A549 (cell line): ENCODE measurements around the gene RFWD3. TPM values are rescaled to one million over a fixed set of nuclear protein-coding genes. Genes with fewer than 3 reads are reported as not detected.
A peak's percentile ranks its signal among the peaks of the same experiment; 100 is the strongest.

Source experiments
- ATAC-seq, 2 experiments: fragments of 200-7000 bp in 1 of 2; fragments of >200 bp in 1 of 2; cut with Nextera tagmentation in 1 of 2; cut with Tn5 transposase in 1 of 2; 3 replicates each; pipeline versions ENCODE4 v1.8.0 to v1.9.1; 2018 to 2020; ENCODE audit warnings: mild to moderate bottlenecking in 1 of 2, moderate library complexity in 1 of 2
- CTCF ChIA-PET: fragments of 300-600 bp; sonication (Branson Sonifier 250); formaldehyde crosslinking; extraction: SDS; loops from one replicate; lab custom pipeline; 2021; ENCODE audit warnings: antibody characterized with exemption, inconsistent platforms; lab: Yijun Ruan, JAX
- POLR2A ChIA-PET: fragments of 350-600 bp; formaldehyde crosslinking; extraction: SDS; loops from one replicate; lab custom pipeline; 2021; ENCODE audit warnings: antibody characterized with exemption, inconsistent platforms; lab: Yijun Ruan, JAX
- DNase-seq, 2 experiments: peaks; one replicate each; pipeline versions ENCODE4 v3.0.0 to v3.0.0-alpha.2; 2011 to 2016; ENCODE audit warnings: low read depth in 1 of 2, low spot score in 1 of 2
- FAIRE-seq: peaks from 2 replicates; lab custom pipeline; 2011; peaks lifted over from hg19 to GRCh38; lab: Jason Lieb, UNC
- H3K27ac ChIP-seq, 2 experiments: fragments of >200 bp; sonication (Bioruptor Twin); formaldehyde crosslinking; 3 replicates each; pipeline ENCODE4 v1.5.1; 2016 to 2017
- H3K4me1 ChIP-seq: fragments of >200 bp; sonication (Bioruptor Twin); formaldehyde crosslinking; 3 replicates; pipeline ENCODE4 v1.6.1; 2016
- H3K4me2 ChIP-seq: fragments of >200 bp; sonication (Bioruptor Twin); formaldehyde crosslinking; 3 replicates; pipeline ENCODE4 v1.6.1; 2016
- H3K4me3 ChIP-seq: fragments of >200 bp; sonication (Bioruptor Twin); formaldehyde crosslinking; 3 replicates; pipeline ENCODE4 v1.5.1; 2016
- H3K9me3 ChIP-seq: fragments of >200 bp; sonication (Bioruptor Twin); formaldehyde crosslinking; 3 replicates; pipeline ENCODE4 v1.6.1; 2016
- BCL3 ChIP-seq: fragments of >200 bp; sonication (Bioruptor Twin); formaldehyde crosslinking; IDR thresholded peaks from 3 replicates; pipeline ENCODE4 v1.6.1; 2016
- BHLHE40 ChIP-seq: IDR thresholded peaks from 2 replicates; pipeline ENCODE4 v1.6.1; 2012; ENCODE audit warnings: low read depth, low read length, inconsistent platforms
- CBX8 ChIP-seq: fragments of 200-600 bp; sonication (generic); IDR thresholded peaks from 2 replicates; pipeline ENCODE4 v1.6.1; 2016
- EHF ChIP-seq: fragments of 250-450 bp; sonication (Bioruptor Pico); IDR thresholded peaks from 2 replicates; pipeline ENCODE4 v1.5.0; 2020; ENCODE audit warnings: mild to moderate bottlenecking
- EP300 ChIP-seq, 2 experiments: fragments of >200 bp; sonication (Bioruptor Twin); formaldehyde crosslinking; IDR thresholded peaks; 2 replicates in 1 of 2; 3 replicates in 1 of 2; pipeline ENCODE4 v1.6.1; 2016 to 2017
- HES2 ChIP-seq: fragments of >200 bp; sonication (Bioruptor Twin); formaldehyde crosslinking; IDR thresholded peaks from 2 replicates; pipeline ENCODE4 v1.6.1; 2016
- HEYL ChIP-seq: fragments of 250-450 bp; sonication (Bioruptor Pico); IDR thresholded peaks from 2 replicates; pipeline ENCODE4 v1.8.0; 2021; ENCODE audit warnings: mild to moderate bottlenecking, moderate library complexity
- HOXB13 ChIP-seq: fragments of 250-450 bp; sonication (Bioruptor Pico); IDR thresholded peaks from 2 replicates; pipeline ENCODE4 v1.5.0; 2020; ENCODE audit warnings: low read depth, mild to moderate bottlenecking, moderate library complexity
- HOXB5 ChIP-seq: fragments of 250-450 bp; sonication (Bioruptor Pico); IDR thresholded peaks from 2 replicates; pipeline ENCODE4 v1.5.0; 2020; ENCODE audit warnings: mild to moderate bottlenecking, moderate library complexity
- JUN ChIP-seq, 2 experiments: fragments of >200 bp; sonication (Bioruptor Twin); formaldehyde crosslinking; IDR thresholded peaks; 2 replicates in 1 of 2; 3 replicates in 1 of 2; pipeline ENCODE4 v1.6.1; 2016 to 2017
- JUNB ChIP-seq: fragments of >200 bp; sonication (Bioruptor Twin); formaldehyde crosslinking; IDR thresholded peaks from 2 replicates; pipeline ENCODE4 v1.6.1; 2016
- MAFK ChIP-seq: fragments of 450-650 bp; IDR thresholded peaks from 2 replicates; pipeline ENCODE4 v1.6.1; 2014; ENCODE audit not compliant: partially characterized antibody
- MAX ChIP-seq: IDR thresholded peaks from 2 replicates; pipeline ENCODE4 v1.6.1; 2012
- MYC ChIP-seq: IDR thresholded peaks from 2 replicates; pipeline ENCODE4 v1.6.1; 2012; ENCODE audit warnings: mild to moderate bottlenecking, inconsistent platforms, low read length, improper control_type of control experiment, borderline replicate concordance
- NPAS2 ChIP-seq: fragments of 250-450 bp; sonication (Bioruptor Pico); IDR thresholded peaks from 2 replicates; pipeline ENCODE4 v1.8.0; 2022; ENCODE audit warnings: mild to moderate bottlenecking, moderate library complexity, borderline replicate concordance
- NR3C1 ChIP-seq: fragments of >200 bp; sonication (Bioruptor Twin); formaldehyde crosslinking; IDR thresholded peaks from 3 replicates; pipeline ENCODE4 v1.6.1; 2017
- PHF8 ChIP-seq: fragments of 200-600 bp; sonication (generic); IDR thresholded peaks from 2 replicates; pipeline ENCODE4 v1.6.1; 2016; ENCODE audit warnings: low read depth, mild to moderate bottlenecking, antibody characterized with exemption, moderate library complexity, borderline replicate concordance
- POLR2AphosphoS2 ChIP-seq: conservative IDR thresholded peaks from 2 replicates; pipeline ENCODE4 v1.6.1; 2012; ENCODE audit warnings: low read length, improper control_type of control experiment, inconsistent platforms
- RAD21 ChIP-seq, 2 experiments: fragments of >200 bp in 1 of 2; sonication (Bioruptor Twin) in 1 of 2; formaldehyde crosslinking in 1 of 2; IDR thresholded peaks in 1 of 2; conservative IDR thresholded peaks in 1 of 2; 2 replicates in 1 of 2; 3 replicates in 1 of 2; pipeline ENCODE4 v1.6.1; 2012 to 2018; ENCODE audit warnings: inconsistent platforms in 1 of 2
- REST ChIP-seq: fragments of 200-600 bp; sonication (generic); IDR thresholded peaks from 2 replicates; pipeline ENCODE4 v1.6.1; 2016; ENCODE audit warnings: antibody characterized with exemption, mild to moderate bottlenecking, moderate library complexity
- RNF2 ChIP-seq: fragments of 200-600 bp; sonication (generic); IDR thresholded peaks from 2 replicates; pipeline ENCODE4 v1.6.1; 2016; ENCODE audit warnings: low read depth, mild to moderate bottlenecking, antibody characterized with exemption, moderate library complexity, borderline replicate concordance
- SMC3 ChIP-seq: fragments of >200 bp; sonication (Bioruptor Twin); formaldehyde crosslinking; IDR thresholded peaks from 3 replicates; pipeline ENCODE4 v1.6.1; 2018; ENCODE audit warnings: inconsistent platforms
- SREBF2 ChIP-seq: fragments of 450-650 bp; IDR thresholded peaks from 2 replicates; pipeline ENCODE4 v1.6.1; 2014; ENCODE audit warnings: mild to moderate bottlenecking, moderate library complexity
- TP53 ChIP-seq: fragments of 250-450 bp; sonication (Bioruptor Pico); IDR thresholded peaks from 2 replicates; pipeline ENCODE4 v1.5.0; 2021; ENCODE audit warnings: mild to moderate bottlenecking, moderate library complexity
- USF2 ChIP-seq: fragments of 450-650 bp; IDR thresholded peaks from 2 replicates; pipeline ENCODE4 v1.6.1; 2014; ENCODE audit warnings: antibody characterized with exemption
- ZC3H11A ChIP-seq: fragments of 450-650 bp; IDR thresholded peaks from 2 replicates; pipeline ENCODE4 v1.6.1; 2014; ENCODE audit warnings: antibody characterized with exemption, mild to moderate bottlenecking
- ZFP36 ChIP-seq: fragments of 450-650 bp; IDR thresholded peaks from 2 replicates; pipeline ENCODE4 v1.6.1; 2014; ENCODE audit warnings: borderline replicate concordance; ENCODE audit not compliant: partially characterized antibody
- WGBS: methylation state at CpG from one replicate; pipeline ENCODE4 v1.1.6; 2017; ENCODE audit errors: missing lambda C conversion rate; 5-methylcytosine and 5-hydroxymethylcytosine counted together
- polyA plus RNA-seq, 4 experiments: library from polyadenylated mRNA; depleted of rRNA in 3 of 4; stranded (reverse); fragments of >200 nt; fragmentation: RNase III in 1 of 4; extraction: RNeasy Plus Mini Kit Qiagen cat#74134 plus additional on column Dnase treatment in 1 of 4; gene quantifications; 2 replicates in 3 of 4; 3 replicates in 1 of 4; pipeline ENCODE4 v1.2.3, GENCODE V29; 2011 to 2017

RFWD3 gene
- polyA plus RNA-seq, 2 of the 4 experiments (the other 2 are of a cell fraction), result 36.1 to 50.6 TPM

- 79% methylated on average over 3 of the region's 3 CpGs for WGBS
- no peaks in the 10 kb centered on the region for H3K9me3 ChIP-seq
- ChIA-PET CTCF (no interaction called here), POLR2A (no interaction called here)
- H3K4me1 ChIP-seq, result peaks cover 31% of the 10 kb centered on the region
- no peak overlapping the region for H3K27ac ChIP-seq
- no peak for ATAC-seq
- FAIRE-seq, result no peak
- H3K4me3 ChIP-seq, result no peak overlapping the region
- TF ChIP-seq RNF2, result no peak
- no peak for TF ChIP-seq SMC3
- TF ChIP-seq SREBF2, result no peak
- no peak for TF ChIP-seq REST
- no peak for TF ChIP-seq NR3C1
- no peak for TF ChIP-seq CBX8
- TF ChIP-seq PHF8, result no peak
- no peak for TF ChIP-seq POLR2AphosphoS2
- no peak for TF ChIP-seq HOXB13 (CRISPR knock-in tag)
- TF ChIP-seq ZC3H11A, result no peak
- no peak for TF ChIP-seq BHLHE40
- TF ChIP-seq RAD21 (conservative IDR thresholded peaks at IDR 0.05 in 1 of 2, IDR thresholded peaks at IDR 0.05 in 1 of 2), result no peak
- TF ChIP-seq USF2, result no peak
- no peak for TF ChIP-seq JUN (IDR thresholded peaks at IDR 0.05)
- no peak for TF ChIP-seq ZFP36
- DNase-seq, result no peak
- no peak overlapping the region for H3K4me2 ChIP-seq
Measured at GRCh38 chr16:74580833-74581232, 85.8 kb downstream of the RFWD3 start.

- FAIRE-seq, result no peak
- Histone ChIP-seq H3K27ac (0 out of 6 replicates have a peak overlapping the region, but pooled peaks of 1 of the 2 experiments have one; percentile 29), H3K4me1 (peaks cover 29% of the 10 kb centered on the region), H3K4me2 (peak overlapping the region; percentile 58), H3K4me3 (no peak overlapping the region), H3K9me3 (no peaks in the 10 kb centered on the region)
- ChIA-PET POLR2A (interaction anchor here (1.0 kb wide), 1 partner anchor 28 kb away, joined by 4 read pairs; the partner anchor contains the start of gene GLG1), CTCF (no interaction called here)
- no peak for ATAC-seq
- no peak for DNase-seq
- TF ChIP-seq ZC3H11A, result no peak
- TF ChIP-seq EHF (CRISPR knock-in tag), result no peak
- TF ChIP-seq MYC, result no peak
- TF ChIP-seq HEYL, result no peak
- no peak for TF ChIP-seq JUNB
- TF ChIP-seq ZFP36, result no peak
- TF ChIP-seq MAFK, result peak; percentile 61
- no peak for TF ChIP-seq HOXB5
- 91% methylated on average over 3 of the region's 3 CpGs for WGBS
Measured at GRCh38 chr16:74578838-74579237, 87.8 kb downstream of the RFWD3 start.

- Histone ChIP-seq H3K9me3 (no peaks in the 10 kb centered on the region), H3K27ac (0 out of 6 replicates have a peak overlapping the region, but pooled peaks of 1 of the 2 experiments have one; percentile 27), H3K4me2 (peak overlapping the region; percentile 58), H3K4me3 (no peak overlapping the region), H3K4me1 (peaks cover 25% of the 10 kb centered on the region)
- TF ChIP-seq EP300 (IDR thresholded peaks at IDR 0.05), result no peak
- TF ChIP-seq NPAS2 (CRISPR knock-in tag), result no peak
- TF ChIP-seq TP53 (CRISPR knock-in tag), result no peak
- no peak for TF ChIP-seq MYC
- TF ChIP-seq HES2, result no peak
- TF ChIP-seq JUN (IDR thresholded peaks at IDR 0.05), result no peak
- TF ChIP-seq EHF (CRISPR knock-in tag), result no peak
- TF ChIP-seq MAX, result no peak
- no peak for TF ChIP-seq POLR2AphosphoS2
- TF ChIP-seq BCL3, result no peak
- WGBS, result 81% methylated on average over 3 of the region's 3 CpGs
- POLR2A ChIA-PET, result interaction anchor here (1.0 kb wide), 1 partner anchor 28 kb away, joined by 4 read pairs; the partner anchor contains the start of gene GLG1
- DNase-seq (no peak), FAIRE-seq (no peak), ATAC-seq (no peak)
- CTCF ChIA-PET, result no interaction called here
Measured at GRCh38 chr16:74578433-74578832, 88.2 kb downstream of the RFWD3 start.
